T-cell (primary cell): ENCODE data around the gene SCARB1. TPM values are rescaled to one million over a fixed set of nuclear protein-coding genes. Genes with fewer than 3 reads are reported as not detected.

Source experiments
- ATAC-seq, 4 experiments: fragments of 200-7000 bp in 3 of 4; fragments of 150-1000 bp in 1 of 4; cut with Tn5 transposase; replicated peaks in 1 of 4; 1 replicate in 3 of 4; 2 replicates in 1 of 4; pipeline ENCODE4 v1.10.0; 2021; ENCODE audit warnings: moderate library complexity in 3 of 4, mild to moderate bottlenecking in 2 of 4, moderate number of reproducible peaks in 1 of 4
- CTCF ChIA-PET, 2 donors: fragments of 300-600 bp; sonication (Branson Sonifier 250); formaldehyde crosslinking; loops; one replicate each; lab custom pipeline; 2022; ENCODE audit warnings: antibody characterized with exemption in 2 of 2; lab: Charles Lee
- POLR2A ChIA-PET, 2 donors: fragments of 300-600 bp; sonication (Branson Sonifier 250); formaldehyde crosslinking; loops; one replicate each; lab custom pipeline; 2022; ENCODE audit warnings: antibody characterized with exemption in 2 of 2; lab: Charles Lee
- DNase-seq, 35 experiments: peaks; one replicate each; pipeline versions ENCODE4 v3.0.0 to v3.0.0-alpha.2; 2013 to 2023
- H3K27ac ChIP-seq: one replicate; pipeline ENCODE4 v1.5.1; 2013; ENCODE audit warnings: low read length
- H3K27me3 ChIP-seq, 2 experiments: replicated peaks in 1 of 2; 1 replicate in 1 of 2; 2 replicates in 1 of 2; pipeline versions ENCODE4 v1.6.1 to v1.7.0; 2013; ENCODE audit warnings: low read length in 1 of 2, mixed read lengths in 1 of 2; ENCODE audit not compliant: control insufficient read depth in 2 of 2, insufficient read depth in 2 of 2; ENCODE audit errors: extremely low read depth in 1 of 2
- H3K36me3 ChIP-seq, 2 donors: 1 replicate in 1 of 2; 2 replicates in 1 of 2; pipeline versions ENCODE4 v1.6.1 to v1.7.0; 2013; ENCODE audit warnings: low read length in 1 of 2; ENCODE audit not compliant: control insufficient read depth in 2 of 2, insufficient read depth in 1 of 2; ENCODE audit errors: extremely low read depth in 1 of 2
- H3K4me1 ChIP-seq, 2 experiments: 1 replicate in 1 of 2; 2 replicates in 1 of 2; pipeline versions ENCODE4 v1.6.1 to v1.7.0; 2013; ENCODE audit warnings: low read length in 2 of 2, mixed read lengths in 1 of 2; ENCODE audit not compliant: insufficient read depth in 2 of 2, control insufficient read depth in 1 of 2; ENCODE audit errors: extremely low read depth in 1 of 2
- H3K4me3 ChIP-seq, 2 donors: 1 replicate in 1 of 2; 2 replicates in 1 of 2; pipeline versions ENCODE4 v1.5.1 to v1.7.0; 2013; ENCODE audit warnings: mild to moderate bottlenecking in 2 of 2, low read length in 1 of 2, moderate library complexity in 1 of 2; ENCODE audit not compliant: control insufficient read depth in 1 of 2; ENCODE audit errors: extremely low read depth in 1 of 2
- H3K9me3 ChIP-seq: 2 replicates; pipeline ENCODE4 v1.7.0; 2013
- H3K27ac Mint-ChIP-seq, 2 donors: one replicate each; pipeline ENCODE4 v1.8.0; 2020 to 2021; ENCODE audit warnings: mild to moderate bottlenecking in 2 of 2, mixed read lengths in 2 of 2
- H3K27me3 Mint-ChIP-seq, 2 donors: one replicate each; pipeline ENCODE4 v1.8.0; 2021 to 2022; ENCODE audit warnings: mixed read lengths in 2 of 2
- H3K36me3 Mint-ChIP-seq: one replicate; pipeline ENCODE4 v1.8.0; 2021; ENCODE audit warnings: mixed read lengths
- H3K4me1 Mint-ChIP-seq, 3 donors: one replicate each; pipeline ENCODE4 v1.8.0; 2020 to 2022; ENCODE audit warnings: mixed read lengths in 3 of 3, mild to moderate bottlenecking in 1 of 3
- H3K4me3 Mint-ChIP-seq, 3 donors: one replicate each; pipeline ENCODE4 v1.8.0; 2020 to 2022; ENCODE audit warnings: mild to moderate bottlenecking in 3 of 3, mixed read lengths in 3 of 3, moderate library complexity in 3 of 3
- H3K9me3 Mint-ChIP-seq, 3 donors: one replicate each; pipeline ENCODE4 v1.8.0; 2020 to 2022; ENCODE audit warnings: mixed read lengths in 3 of 3
- WGBS: methylation state at CpG from one replicate; pipeline ENCODE4 v1.1.5; 2013; ENCODE audit warnings: missing lambda C conversion rate; ENCODE audit not compliant: insufficient coverage; 5-methylcytosine and 5-hydroxymethylcytosine counted together
- total RNA-seq, 35 experiments: library from RNA in 6 of 35; stranded (reverse) in 6 of 35; fragments of 120-200 nt in 1 of 35; gene quantifications; one replicate each; pipeline versions ENCODE4 v1.2.1 to v1.2.4 and lab custom pipeline; 2013 to 2026

Gene SCARB1
- total RNA-seq, 5 donors from 2014 or later (not counting 1 experiment from before 2014, with no cell fraction given), result 3.1 to 5.6 (median 4.5) TPM

DNA sequence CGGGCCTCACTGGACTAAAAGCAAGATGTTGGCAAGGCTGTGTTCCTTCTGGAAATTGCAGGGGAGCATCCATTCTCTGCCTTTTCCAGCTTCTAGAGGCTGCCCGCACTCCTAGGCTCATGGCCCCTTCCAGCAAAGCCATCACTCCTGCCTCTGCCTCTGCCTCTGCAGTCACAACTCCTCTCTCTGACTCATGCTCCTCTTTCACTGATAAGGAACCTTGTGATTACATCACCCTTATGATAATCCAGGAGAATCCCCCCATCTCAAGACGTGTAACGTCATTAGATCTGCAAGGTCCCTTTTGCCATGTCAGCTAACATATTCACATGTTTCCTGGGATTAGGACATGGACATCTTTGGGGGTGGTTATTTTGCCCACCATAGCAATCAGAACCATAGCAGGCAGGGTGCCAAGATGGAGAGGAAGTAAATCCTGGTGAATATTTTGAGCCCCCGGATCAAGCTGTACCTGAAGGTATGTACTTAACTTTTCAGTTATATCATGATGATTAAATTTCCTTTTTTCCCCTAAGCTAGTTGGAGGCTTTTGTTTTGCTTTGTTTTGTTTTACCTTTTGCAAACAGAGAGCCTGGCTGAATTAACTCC lies 123.6 kb downstream of the SCARB1 start:
- H3K9me3 Mint-ChIP-seq, result no peaks in the 10 kb centered on the region
- ChIA-PET CTCF (no interaction called here), POLR2A (no interaction called here)
- DNase-seq, result no peak
- Histone ChIP-seq H3K4me3 (no peak overlapping the region), H3K27ac (no peak overlapping the region), H3K36me3 (no peaks in the 10 kb centered on the region), H3K9me3 (no peaks in the 10 kb centered on the region), H3K4me1 (peaks cover 0 to 27% of the 10 kb centered on the region in 2 experiments), H3K27me3 (peaks cover 0 to 32% of the 10 kb centered on the region in 2 experiments)
- H3K36me3 Mint-ChIP-seq, result no peaks in the 10 kb centered on the region
- H3K4me3 Mint-ChIP-seq, result no peak overlapping the region
- no peaks in the 10 kb centered on the region for H3K27me3 Mint-ChIP-seq
- ATAC-seq, result no peak
- H3K4me1 Mint-ChIP-seq, result peaks cover 19 to 28% (median 21%) of the 10 kb centered on the region in 3 donors
- H3K27ac Mint-ChIP-seq, result no peak overlapping the region
- WGBS, result 100% methylated on average over 2 of the region's 5 CpGs

DNA sequence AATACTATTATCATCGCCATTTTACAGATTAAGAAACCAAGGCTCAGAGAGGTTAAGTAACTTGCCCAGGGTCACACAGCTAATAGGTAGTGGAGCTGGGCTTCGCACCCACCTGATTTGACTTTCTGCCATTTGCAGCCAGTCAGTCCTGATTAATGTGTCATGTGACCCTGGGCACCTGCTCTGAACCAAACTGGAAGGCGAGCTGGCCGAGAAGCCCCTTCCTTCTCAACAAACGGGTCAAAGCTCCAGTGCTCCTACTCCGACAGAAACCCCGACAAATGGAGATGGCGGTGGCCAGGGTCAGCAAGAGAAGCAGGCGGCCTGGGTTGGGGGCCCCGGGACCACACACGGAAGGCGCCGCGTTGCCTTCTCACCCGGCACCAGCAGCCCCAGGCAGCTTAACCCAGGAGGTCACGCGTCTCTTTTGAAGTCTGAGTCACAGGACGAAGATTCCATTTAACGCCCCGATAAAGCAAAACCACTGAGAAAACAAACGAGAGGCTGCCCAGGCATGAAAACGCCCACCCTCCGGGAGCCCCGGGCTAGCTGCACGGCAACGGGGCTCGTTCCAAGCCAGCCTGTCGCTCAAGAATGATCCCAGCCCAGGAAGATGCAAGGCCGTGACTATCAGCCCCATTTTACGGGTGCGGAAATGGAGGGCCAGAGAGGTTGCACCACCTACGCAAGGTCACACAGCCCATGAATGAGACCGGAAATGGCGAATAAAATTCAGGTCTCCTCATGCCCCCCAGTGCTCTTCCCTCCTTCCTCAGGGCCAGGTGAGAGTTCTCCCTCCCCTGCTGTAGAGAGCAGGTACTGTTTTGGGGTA lies 124.8 kb downstream of the SCARB1 start:
- DNase-seq (no peak), ATAC-seq (no peak)
- Histone ChIP-seq H3K27ac (no peak overlapping the region), H3K27me3 (peaks cover 0 to 29% of the 10 kb centered on the region in 2 experiments), H3K36me3 (no peaks in the 10 kb centered on the region), H3K9me3 (no peaks in the 10 kb centered on the region), H3K4me3 (no peak overlapping the region), H3K4me1 (peaks cover 0 to 27% of the 10 kb centered on the region in 2 experiments)
- Mint-ChIP-seq H3K4me3 (no peak overlapping the region), H3K36me3 (no peaks in the 10 kb centered on the region), H3K9me3 (no peaks in the 10 kb centered on the region), H3K27me3 (no peaks in the 10 kb centered on the region), H3K27ac (no peak overlapping the region), H3K4me1 (peaks cover 24 to 30% (median 28%) of the 10 kb centered on the region in 3 donors)
- 59% methylated on average over 31 of the region's 34 CpGs for WGBS
- ChIA-PET POLR2A (no interaction called here), CTCF (interaction anchor here in 1 of 2 donors (0.6 kb wide), 1 partner anchor 966 kb away, joined by 3 read pairs; no protein-coding TSS in a partner anchor)

DNA sequence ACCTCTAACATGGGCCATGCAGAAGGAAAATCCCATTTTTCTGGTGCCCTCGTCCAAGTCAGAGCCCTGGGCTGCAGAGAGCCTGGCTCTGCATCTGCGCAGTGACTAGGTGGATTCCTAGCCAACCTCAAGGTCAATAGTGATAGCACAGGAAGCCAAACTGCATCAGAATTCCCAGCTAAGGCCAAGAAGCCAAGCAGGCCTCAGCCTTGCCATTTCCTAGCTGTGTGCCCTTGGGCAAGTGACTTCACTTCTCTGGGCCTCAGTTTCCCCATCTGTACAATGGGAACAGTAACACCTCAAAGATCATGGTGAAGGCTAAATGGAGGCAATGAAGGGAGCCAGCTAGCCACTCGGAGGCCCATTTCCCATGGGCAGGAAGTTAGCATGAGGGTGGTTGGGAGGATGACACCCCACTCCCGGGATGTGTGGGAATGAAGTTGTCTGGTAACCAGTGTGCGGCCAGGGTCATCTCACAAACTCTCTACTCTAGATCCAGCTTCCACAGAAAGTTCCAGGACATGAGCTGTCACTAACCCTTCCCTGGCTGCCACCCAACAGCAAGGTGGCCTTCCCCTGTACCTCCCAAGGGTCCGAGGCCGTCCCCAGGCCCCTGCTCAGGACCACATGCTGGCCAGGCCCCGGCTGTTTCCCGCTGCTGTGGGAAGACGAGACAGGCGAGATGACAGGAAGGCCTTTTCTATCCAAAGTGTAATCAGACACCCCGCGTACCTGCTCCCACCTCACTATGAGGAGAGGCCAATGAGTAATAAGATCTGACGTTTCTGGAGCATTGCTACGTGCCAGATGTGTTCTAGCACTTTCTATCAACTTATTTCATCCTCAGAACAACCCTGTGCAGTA lies 125.7 kb downstream of the SCARB1 start:
- ATAC-seq, result no peak
- H3K36me3 ChIP-seq, result no peaks in the 10 kb centered on the region
- no peaks in the 10 kb centered on the region for H3K9me3 ChIP-seq
- H3K4me1 Mint-ChIP-seq, result peaks cover 24 to 30% (median 28%) of the 10 kb centered on the region in 3 donors
- DNase-seq, result no peak
- 95% methylated on average over 5 of the region's 15 CpGs for WGBS
- no peak overlapping the region for H3K4me3 ChIP-seq
- peak overlapping the region in 1 of 2 donors; percentile 55 for H3K27ac Mint-ChIP-seq
- no peak overlapping the region for H3K4me3 Mint-ChIP-seq
- H3K27me3 Mint-ChIP-seq, result no peaks in the 10 kb centered on the region
- H3K9me3 Mint-ChIP-seq, result no peaks in the 10 kb centered on the region
- CTCF ChIA-PET, result interaction anchor here in 1 of 2 donors (0.6 kb wide), 1 partner anchor 965 kb away, joined by 3 read pairs; no protein-coding TSS in a partner anchor
- peaks cover 0 to 27% of the 10 kb centered on the region in 2 experiments for H3K4me1 ChIP-seq
- peaks cover 0 to 29% of the 10 kb centered on the region in 2 experiments for H3K27me3 ChIP-seq
- H3K27ac ChIP-seq, result no peak overlapping the region
- POLR2A ChIA-PET, result interaction anchor here in 1 of 2 donors (0.5 kb wide), 1 partner anchor 32 kb away, joined by 5 read pairs; no protein-coding TSS in a partner anchor
- H3K36me3 Mint-ChIP-seq, result no peaks in the 10 kb centered on the region

GRCh38 chr12:124737040-124737419 lies 126.6 kb downstream of the SCARB1 start:
- Mint-ChIP-seq H3K27me3 (no peaks in the 10 kb centered on the region), H3K9me3 (no peaks in the 10 kb centered on the region), H3K4me3 (no peak overlapping the region), H3K4me1 (peaks cover 24 to 30% (median 28%) of the 10 kb centered on the region in 3 donors), H3K36me3 (no peaks in the 10 kb centered on the region), H3K27ac (no peak overlapping the region)
- Histone ChIP-seq H3K27me3 (peaks cover 0 to 29% of the 10 kb centered on the region in 2 experiments), H3K9me3 (no peaks in the 10 kb centered on the region), H3K27ac (no peak overlapping the region), H3K4me1 (peaks cover 0 to 27% of the 10 kb centered on the region in 2 experiments), H3K4me3 (no peak overlapping the region), H3K36me3 (no peaks in the 10 kb centered on the region)
- DNase-seq (no peak), ATAC-seq (no peak)
- POLR2A ChIA-PET, result no interaction called here
- CTCF ChIA-PET, result no interaction called here
- WGBS, result 87% methylated on average over 8 of the region's 8 CpGs

DNA sequence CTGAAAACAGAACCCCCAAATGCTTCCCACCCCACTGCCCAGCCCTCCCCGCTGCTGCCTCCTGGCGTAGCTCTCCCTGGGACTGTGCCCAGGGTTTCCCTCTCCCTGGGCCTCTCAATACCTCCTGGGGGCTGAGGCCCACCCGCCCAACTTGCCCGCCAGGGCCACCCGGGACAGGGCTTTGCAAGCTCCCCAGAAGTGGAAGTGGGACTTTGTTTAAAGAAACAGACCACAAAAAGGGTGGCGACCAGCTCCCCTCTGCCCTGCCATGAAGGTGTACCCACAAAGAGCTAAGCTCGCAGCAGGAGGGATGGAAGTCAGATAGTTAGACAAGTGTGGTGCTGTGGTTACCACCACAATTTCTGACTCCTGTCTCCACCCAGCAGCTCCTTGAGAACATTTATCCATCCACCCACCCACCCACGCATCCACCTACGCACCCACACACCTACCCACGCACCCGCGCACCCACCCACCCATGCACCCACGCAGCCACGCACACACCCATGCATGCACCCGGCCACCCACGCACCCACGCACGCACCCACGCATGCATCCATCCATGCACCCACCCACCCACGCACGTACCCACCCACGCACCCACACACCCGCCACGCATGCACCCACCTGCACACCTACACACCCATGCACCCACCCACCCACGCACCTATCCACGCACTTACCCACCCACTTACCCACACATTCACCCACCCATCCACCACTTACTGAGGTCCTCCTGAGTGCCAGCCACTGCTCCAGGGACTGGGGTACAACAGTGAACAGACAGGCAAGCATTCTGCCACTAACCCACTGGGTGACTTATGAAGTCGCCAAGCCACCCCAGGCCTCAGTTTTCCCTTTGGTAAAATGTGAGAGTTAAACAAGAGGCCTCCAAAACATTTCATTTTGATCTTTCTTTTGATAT lies 127.3 kb downstream of the SCARB1 start:
- ATAC-seq (peak in 3 of 4 experiments; percentile 30 to 70 (median 47)), DNase-seq (peak in 4 of 35 experiments; percentile 14 to 32 (median 16))
- Mint-ChIP-seq H3K4me3 (peak overlapping the region in 1 of 3 donors; percentile 37), H3K9me3 (no peaks in the 10 kb centered on the region), H3K4me1 (peaks cover 24 to 30% (median 28%) of the 10 kb centered on the region in 3 donors), H3K27ac (peak overlapping the region in 1 of 2 donors; percentile 22), H3K27me3 (no peaks in the 10 kb centered on the region), H3K36me3 (no peaks in the 10 kb centered on the region)
- H3K9me3 ChIP-seq, result no peaks in the 10 kb centered on the region
- WGBS, result 33% methylated on average over 16 of the region's 27 CpGs
- H3K27me3 ChIP-seq, result peaks cover 0 to 32% of the 10 kb centered on the region in 2 experiments
- no peak overlapping the region for H3K27ac ChIP-seq
- ChIA-PET CTCF (interaction anchor here in 1 of 2 donors (0.6 kb wide), 1 partner anchor 91 kb away, joined by 3 read pairs; no protein-coding TSS in a partner anchor), POLR2A (no interaction called here)
- H3K36me3 ChIP-seq, result no peaks in the 10 kb centered on the region
- peaks cover 0 to 27% of the 10 kb centered on the region in 2 experiments for H3K4me1 ChIP-seq
- no peak overlapping the region for H3K4me3 ChIP-seq
